DMS114 treated with DMSO at 0.1 percent for 48 hours (cell line): ENCODE data around the gene BBX.

ENCODE experiments used
- DNase-seq: peaks from one replicate; lab custom pipeline; 2025; ENCODE audit not compliant: unreplicated experiment; lab: John Stamatoyannopoulos, UW

Gene BBX

DNA sequence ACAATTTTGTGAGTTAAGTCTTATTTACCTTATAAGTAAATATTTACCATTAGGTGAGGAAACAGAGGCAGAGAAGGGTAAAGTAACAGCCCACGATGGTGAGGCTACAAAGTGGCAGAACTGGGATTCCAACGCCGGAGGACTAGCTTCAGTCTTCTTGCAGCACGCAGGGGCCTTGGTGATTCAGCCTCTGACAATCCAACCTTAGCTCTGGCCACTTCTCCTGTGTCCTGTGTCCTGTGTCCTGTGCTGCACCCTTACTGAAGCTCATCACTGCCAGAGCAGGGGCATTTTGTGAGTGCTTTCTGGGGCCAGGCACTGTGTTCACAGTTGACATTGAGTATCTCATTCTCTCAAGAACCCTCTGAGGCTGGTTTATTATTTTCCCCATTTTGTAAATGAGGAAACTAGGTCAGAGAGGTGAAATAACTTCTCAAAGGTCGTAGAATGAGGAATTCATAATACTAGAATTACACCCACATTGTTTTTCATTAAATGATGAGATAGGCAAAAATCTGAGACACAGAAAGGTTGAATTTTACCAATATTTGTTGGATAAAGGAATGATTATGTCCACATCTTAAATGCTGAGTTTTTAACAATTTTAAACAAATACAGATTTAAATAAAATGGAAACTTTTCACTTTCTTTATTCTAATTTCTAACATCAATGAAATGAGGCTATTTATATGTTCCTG, 215.9 kb downstream of the BBX start:
- DNase-seq, result no peak

DNA sequence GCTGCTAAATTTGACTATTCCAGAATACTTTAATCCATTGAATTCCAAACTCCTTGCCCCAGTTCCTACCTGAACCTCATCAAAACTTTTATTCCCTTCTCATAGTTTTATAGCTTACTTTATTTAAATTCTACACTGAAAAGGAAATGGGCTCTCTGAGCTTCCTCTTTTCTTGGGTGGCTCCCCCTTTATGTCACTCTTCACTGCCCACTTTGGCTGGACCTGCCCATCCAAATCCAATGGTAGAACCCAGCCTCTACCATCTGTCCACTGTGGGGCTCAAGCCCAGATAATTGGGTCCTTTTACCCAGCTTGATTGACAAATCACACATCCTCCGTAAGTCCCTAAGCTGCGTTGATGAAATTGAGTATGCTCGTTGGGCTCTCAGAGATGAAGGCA, 216.5 kb downstream of the BBX start:
- no peak for DNase-seq

DNA sequence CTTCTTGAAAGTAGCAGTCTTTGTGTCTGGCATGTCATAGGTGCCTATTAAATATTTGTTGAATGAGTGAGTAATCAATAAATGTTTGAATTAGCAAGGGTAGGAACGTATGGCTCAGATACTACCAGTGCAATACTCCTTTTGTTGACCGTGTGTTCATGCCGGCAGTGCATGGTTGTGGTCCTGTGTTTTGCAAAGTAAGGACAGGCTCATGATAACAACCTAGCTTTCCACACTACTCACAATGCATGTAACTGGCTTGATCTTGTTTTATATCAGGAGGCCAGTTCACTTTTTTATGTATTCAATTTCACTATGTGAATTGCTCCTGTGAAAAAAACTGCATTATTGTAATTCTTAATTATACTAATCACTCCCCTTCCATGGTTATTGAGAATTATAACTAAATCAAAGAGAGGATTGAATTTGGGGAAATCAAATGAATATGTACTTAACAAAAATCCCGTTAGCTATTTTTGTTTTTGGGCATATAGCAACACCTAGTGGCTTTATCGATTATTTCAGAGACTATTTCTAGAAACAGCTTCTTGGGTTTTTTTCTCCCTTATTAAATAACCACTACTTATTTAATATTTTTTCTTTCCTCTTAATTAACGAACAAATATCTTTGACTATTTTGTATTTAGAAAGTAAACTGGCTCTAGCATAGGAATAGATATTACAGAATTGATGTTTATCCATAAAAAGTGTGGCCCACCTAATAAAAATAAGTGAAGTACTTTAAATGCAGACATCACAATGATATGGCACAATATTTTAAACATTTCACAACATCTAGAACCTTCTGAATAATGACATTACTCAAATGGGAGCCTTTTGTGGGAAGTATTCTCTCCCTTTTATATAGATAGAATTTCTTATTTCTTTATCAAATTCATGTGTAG, 218.5 kb downstream of the BBX start:
- DNase-seq, result peak; percentile 11

DNA sequence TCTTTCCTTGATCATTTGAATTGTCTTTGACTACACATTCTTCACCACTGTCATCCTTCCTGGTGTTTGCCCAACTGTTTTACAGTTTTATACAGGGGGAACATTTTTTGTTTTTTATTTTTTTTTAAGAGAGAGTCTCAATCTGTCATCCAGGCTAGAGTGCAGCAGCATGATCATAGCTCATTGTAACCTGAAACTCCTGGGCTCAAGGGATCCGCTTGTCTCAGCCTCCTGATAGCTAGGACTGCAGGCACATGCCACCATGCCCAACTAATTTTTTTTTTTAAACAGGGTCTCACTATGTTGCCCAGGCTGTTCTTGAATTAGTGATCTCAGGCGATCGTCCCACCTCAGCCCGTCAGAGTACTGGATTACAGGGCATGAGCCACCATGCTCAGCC, 222.6 kb downstream of the BBX start:
- no peak for DNase-seq

DNA sequence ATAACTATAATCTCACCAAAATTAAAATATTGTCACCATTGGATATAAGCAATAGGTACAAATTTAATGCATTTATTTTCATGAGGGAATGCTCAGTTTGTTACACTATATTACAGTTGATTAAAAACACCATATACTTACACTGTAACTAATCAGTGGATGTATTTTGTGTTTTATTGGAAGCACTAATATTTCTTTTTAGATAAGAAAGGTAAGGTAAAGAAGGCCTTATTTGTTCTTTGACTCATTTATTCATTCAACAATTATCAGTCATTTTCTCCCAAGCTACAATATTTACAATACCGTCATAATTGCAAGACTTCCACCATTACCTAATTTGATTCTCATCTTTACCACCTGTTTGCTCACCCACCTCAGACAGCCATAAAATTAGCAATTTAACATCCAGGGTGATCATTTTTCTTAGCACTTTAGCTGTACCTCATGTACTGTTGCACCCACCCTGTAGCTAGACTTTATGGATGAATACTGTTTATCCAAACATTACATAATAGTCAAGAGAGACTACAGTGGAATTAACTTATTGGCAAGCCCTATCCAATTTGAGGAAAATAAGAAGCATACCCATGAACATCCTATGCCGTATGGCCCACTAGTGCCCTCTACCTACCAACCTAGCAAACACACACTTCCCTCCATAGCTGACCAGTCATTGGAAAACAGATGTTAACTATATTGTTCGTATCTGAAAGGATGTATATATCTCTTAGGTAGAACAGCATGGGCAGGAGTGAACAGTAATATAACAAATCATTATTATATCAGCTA, 229.6 kb downstream of the BBX start:
- no peak for DNase-seq

DNA sequence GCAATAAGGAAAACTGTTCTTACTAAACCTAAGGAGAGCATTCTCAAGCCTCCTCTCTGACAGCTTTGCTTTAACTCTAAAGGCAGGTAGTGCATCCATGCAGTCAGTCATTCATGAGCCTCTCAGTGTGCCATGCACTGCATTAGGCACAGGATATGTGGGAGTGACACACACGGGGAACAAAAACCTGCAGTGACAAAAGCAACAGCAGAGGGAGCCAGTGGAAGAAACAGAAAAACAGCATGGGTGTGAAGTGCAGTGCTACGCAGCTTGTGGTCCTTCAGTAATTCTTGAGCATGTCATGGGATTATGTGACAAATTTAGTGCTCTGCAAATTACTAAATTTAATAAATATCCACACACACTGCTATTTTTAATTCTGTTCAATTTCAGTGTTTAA, 230.7 kb downstream of the BBX start:
- DNase-seq, result peak; percentile 29

DNA sequence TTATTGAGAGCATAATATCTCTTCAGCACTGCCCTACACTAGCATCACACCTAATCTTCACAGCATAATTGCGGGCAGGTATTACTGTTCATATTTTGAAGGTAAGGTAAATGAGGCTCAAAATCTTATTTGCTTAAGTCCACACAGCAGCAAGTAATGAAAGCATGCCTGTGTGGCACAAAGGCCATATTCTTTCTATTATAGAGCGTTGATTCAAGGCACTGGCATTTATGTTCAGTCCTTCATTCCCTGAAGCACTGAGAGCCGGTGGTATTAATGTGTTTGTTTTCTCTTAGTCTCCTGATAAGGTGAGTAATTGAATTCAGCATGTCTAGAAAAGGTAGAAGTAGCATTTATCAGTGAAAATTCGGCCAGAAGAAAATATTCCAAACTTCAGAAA, 231.2 kb downstream of the BBX start:
- DNase-seq, result no peak

DNA sequence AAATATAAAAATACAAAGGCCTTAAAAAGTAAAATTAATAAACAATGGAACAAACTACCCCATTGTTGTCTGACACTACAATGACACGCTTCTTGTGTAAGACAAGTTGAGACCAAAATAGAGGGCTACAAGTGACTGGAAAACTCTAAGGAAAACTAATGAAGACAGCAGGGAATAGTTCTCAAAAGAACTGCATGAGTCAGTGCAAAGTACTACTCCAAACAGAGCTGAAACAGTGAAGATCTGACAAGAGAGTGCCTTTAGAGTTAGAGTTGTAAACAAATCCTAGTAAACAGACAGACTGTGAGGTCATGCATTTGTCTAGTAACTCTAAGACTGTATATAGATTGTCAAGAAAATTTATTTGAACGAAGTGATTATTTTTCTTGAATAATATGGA, 233.9 kb downstream of the BBX start:
- no peak for DNase-seq

DNA sequence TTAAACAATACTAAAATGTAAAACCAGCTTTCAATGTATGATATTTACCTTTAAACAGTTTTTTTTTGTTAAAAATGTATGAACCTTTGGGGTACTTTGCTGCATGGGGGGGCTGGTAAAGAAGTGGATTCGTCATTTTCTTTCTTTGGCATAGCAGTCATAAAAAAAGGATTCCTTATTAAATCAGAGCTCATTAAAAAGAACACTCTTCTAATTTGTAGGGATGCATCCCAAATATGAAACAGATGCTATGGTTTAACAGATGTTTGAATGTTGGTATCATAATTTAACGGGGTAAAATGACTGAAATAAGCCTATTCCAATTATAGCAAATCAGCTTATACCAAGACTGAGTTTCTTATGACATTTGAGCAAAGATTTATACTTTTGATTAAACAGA, 234.4 kb downstream of the BBX start:
- DNase-seq, result no peak

DNA sequence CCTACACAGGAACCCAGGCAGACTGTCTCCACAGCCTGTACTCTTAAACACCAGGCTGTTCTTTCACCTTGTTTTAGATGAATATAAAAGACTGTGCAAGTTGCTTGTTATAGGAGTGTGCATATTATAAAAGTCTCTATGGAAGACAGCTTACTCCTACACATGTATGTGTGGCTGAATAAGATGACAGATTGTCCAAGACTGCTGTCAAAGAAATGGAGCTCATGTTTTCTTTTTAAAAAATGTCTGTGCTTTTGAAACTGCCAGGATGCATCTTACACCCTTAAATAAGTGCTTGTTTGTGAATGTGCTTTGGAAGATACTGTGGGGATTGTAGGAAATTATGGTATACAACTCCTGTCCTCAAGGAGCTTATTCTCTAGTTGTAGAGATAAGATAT, 237.4 kb downstream of the BBX start:
- no peak for DNase-seq

DNA sequence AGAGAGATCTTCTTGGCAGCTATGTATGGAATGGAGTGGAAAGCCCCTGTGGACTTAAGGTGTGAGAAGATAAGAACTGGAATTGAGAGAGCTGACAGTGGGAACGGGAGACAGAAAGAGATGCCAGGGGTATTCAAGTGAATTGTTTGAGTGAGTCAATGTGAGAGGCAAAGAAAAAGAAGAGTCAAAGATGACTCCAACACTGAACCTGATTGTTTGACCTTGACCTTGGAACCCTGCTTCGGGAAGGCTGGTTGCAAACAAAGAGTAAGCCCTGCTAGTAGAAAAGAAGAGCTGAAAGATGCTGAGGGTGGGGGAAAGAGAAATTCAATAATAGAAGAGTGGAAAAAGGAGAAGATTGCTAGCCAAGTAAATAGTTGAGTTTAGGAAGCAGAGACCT, 238.6 kb downstream of the BBX start:
- no peak for DNase-seq

DNA sequence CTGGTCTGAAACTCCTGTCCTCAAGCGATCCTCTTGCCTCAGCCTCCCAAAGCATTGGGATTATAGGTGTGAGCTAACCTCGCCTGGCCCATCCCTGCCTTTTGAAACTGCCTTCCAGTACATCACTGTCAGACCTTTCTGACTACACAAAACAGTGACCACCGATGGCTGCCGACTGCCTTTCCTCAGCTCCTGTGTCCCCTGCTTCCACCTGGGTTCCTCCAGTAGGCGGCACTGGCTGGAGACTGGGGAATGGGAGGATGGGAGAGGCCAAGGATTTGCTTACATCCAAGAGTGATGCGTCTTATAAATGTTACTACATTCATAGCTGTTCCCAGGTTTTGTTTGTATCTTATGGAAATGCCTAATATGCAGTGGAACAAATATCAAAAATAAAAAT, 242.8 kb downstream of the BBX start:
- DNase-seq, result no peak

DNA sequence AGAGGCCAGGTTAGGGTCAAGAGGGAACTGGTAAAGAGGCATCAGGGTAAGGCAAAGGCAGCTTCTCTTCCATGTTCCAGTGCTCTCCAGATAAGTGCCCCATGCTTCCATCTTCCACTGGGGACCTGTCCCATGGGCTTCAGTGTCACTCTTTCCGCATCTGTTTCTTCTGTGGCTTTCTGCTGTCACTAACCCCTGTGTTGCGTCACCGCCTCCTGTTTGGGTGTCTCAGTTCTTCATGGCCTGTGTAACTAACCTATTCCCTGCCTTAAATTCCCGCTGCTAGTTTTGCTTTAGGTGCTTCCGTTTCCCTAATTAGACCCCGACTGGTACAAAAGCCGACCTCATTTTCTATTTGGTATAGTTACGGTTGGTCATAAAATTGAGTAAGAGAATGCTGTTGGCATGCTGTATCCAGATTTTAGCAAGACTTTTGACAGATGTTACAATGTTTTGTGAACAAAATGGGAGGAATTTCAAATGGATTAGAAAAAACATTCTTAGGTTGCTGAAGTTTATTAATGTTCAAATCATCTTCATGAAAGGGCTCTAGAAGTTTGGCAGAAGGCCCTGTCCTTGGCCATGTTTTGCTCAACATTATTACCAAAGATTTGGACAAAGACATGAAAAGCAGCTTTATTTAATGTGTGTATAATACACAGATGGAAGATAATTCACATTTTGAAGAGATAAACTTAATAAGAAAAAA, 245.3 kb downstream of the BBX start:
- DNase-seq, result no peak

DNA sequence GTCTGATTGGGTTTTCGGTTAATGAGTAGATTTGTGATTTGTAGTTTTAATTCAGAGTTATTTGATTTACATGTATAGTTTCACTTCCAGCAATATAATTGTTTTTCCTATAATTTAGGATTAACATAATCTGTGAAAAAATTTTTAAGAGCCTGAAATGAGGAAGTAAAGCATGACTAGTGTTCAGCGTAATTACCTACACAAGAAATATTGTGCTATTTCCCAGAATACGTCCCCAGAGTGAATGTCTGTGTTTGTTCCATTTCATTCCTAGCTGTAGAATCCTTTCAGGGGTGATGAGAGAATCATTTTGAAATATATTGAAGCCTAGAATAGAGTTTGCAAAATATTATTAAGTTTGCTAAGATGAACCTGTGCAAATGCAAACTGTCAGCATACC, 247.1 kb downstream of the BBX start:
- DNase-seq, result no peak

DNA sequence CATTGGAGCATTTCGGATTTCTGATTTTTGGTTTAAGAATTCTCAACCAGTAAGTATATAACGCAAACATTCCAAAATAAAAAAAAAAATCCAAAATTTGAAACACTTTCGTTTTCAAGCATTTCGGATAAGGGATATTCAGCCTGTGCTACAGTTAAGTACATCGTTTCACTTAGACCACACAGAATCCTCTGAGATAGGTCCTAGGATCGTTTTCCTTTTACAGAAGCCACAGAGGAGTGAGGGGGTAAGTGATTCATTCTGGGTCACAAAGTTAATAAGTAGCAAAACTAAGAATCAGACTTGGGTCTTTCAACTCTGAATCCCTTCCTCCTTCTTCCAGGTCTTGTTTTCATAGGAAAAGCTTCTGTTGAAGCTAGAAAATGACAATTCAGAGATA, 249.3 kb downstream of the BBX start:
- no peak for DNase-seq

DNA sequence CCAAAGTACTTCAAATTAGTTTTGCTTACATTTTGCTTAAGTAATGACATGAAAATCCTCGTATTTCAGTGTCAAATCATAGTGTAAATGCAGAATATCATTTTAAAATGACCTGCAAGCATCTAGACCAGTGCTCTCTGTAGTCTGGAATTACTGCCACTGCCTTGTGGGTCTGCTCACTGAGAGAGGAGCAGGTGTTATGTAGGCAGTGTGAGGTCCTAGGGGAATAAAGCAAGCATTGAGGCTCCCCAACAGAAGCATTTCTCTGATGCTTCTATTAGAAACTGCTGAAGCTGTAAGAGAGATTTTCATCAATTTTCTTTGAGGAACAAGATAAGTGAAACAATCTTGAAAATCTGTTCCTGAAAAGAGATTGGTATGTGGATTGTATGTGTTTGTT, 253.2 kb downstream of the BBX start:
- DNase-seq, result no peak

DNA sequence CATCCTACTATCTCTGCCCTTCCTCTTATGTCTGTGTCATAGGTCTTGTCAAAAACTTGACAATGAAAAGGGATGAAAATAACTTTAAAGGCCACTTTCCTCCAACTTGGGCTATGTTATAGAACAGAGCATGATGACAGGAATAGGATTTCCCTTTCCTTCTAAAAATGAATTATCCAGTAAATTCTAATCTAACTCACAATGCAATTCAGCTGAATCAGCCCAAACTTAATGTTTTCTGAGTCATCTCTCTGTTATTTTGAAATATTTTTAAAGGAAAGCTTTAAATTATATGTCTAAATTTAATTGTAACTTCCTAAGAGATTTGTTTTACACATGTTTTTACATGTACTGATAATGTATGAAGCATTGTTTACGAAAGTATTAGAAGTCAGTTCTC, 258.5 kb downstream of the BBX start:
- DNase-seq, result no peak

DNA sequence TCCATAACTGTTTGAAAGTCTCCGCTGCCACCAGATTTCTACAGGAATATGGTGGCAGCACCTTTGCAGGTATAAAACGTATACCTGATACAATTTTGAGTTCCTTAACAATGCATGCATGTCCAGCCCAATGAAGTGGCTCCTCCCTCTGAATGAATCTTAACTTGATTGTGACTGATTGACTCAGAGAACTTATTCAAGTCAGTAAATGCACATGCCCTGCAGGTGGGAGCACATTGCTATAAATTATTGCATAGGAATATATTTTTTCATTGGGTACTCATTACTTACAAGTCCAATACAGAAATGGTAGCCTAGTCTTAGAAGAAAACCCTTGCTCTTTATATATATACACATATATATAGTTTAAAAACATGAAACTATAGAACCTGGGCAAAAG, 259.3 kb downstream of the BBX start:
- no peak for DNase-seq

DNA sequence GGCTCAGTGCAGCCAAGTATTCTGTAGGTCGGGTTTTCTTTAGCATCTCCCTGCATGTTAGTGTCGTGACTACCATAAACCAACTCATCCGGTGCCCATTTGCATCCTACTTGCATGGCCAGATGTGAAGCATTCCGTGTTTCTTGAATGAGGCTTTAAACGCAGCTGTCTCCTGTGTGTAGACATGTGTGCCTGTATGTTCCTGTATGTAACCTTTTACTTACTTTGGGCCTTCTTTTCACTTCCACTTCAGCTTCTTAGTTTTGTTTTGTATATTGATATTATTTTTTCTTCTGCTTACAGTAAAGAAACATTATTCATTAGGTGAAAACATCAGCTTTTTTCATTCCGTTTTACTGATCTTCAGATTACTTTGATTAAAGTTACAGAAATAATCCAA, 267.9 kb downstream of the BBX start:
- DNase-seq, result no peak

DNA sequence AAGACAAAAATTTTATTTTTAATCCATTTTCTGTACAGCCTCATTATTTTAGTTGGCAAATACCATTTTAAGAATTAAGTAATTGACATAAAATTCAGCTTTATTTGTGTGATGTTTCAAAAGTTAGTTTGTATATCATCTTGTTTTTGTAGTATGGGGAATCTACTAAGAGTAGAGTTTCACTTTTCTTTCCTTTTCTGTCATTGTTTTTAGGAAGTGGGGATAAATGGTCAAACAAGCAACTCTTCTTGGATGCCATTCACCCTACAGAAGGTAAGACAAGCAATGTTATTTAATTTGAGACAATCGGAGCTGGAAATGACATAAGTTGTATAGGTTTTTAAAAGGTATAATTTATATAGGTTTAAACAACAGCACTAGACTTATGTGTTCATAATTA, 268.3 kb downstream of the BBX start:
- no peak for DNase-seq

DNA sequence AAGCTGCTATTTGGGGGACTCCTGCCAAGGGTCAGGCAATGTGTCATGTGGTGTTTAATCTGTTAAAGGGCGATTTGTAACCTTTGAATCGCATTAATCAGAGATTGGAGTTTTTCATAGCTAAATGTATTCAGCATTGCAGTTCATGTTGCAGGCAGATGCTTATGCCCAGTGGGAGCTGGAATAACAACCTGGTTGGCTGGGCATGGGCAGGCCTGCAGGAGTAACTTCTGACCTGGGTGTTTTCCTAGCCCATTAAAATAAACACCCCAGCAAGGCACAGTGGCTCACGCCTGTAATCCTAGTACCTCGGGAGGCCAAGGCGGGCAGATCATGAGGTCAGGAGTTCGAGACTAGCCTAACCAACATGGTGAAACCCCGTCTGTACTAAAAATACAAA, 268.7 kb downstream of the BBX start:
- DNase-seq, result no peak
